ENCODE data around the gene ACAP2. TPM values are rescaled to one million over a fixed set of nuclear protein-coding genes. Genes with fewer than 3 reads are reported as not detected.

ACAP2 gene
- total RNA-seq, 1 donor from 2014 or later: 49.7 TPM

GRCh38 chr3:195458316-195458717, 15.5 kb upstream of the ACAP2 start:
- peak overlapping the region; percentile 36 for H3K27ac Mint-ChIP-seq
- H3K4me1 Mint-ChIP-seq: peaks cover 22% of the 10 kb centered on the region
- H3K9me3 Mint-ChIP-seq: peaks cover 6% of the 10 kb centered on the region
- no peak for TF ChIP-seq CTCF (IDR thresholded peaks at IDR 0.05; ENCODE audit: unreplicated experiment)
- no peak overlapping the region for H3K4me3 Mint-ChIP-seq
- no peaks in the 10 kb centered on the region for H3K27me3 Mint-ChIP-seq (ENCODE audit: low read depth)
- H3K36me3 Mint-ChIP-seq: no peaks in the 10 kb centered on the region
- no peak for DNase-seq (ENCODE audit: low spot score in 2 of 2, unreplicated experiment in 2 of 2)

GRCh38 chr3:195455789-195456188, 13.0 kb upstream of the ACAP2 start:
- no peak for DNase-seq (ENCODE audit: low spot score in 2 of 2, unreplicated experiment in 2 of 2)
- no peak overlapping the region for H3K27ac Mint-ChIP-seq
- H3K27me3 Mint-ChIP-seq (ENCODE audit: low read depth): no peaks in the 10 kb centered on the region
- TF ChIP-seq CTCF (IDR thresholded peaks at IDR 0.05; ENCODE audit: unreplicated experiment): no peak
- H3K4me1 Mint-ChIP-seq: peaks cover 19% of the 10 kb centered on the region
- no peaks in the 10 kb centered on the region for H3K36me3 Mint-ChIP-seq
- H3K9me3 Mint-ChIP-seq: peaks cover 6% of the 10 kb centered on the region
- H3K4me3 Mint-ChIP-seq: no peak overlapping the region

GRCh38 chr3:195453236-195453635, 10.4 kb upstream of the ACAP2 start:
- Mint-ChIP-seq H3K27ac (no peak overlapping the region), H3K9me3 (peaks cover 6% of the 10 kb centered on the region), H3K36me3 (no peaks in the 10 kb centered on the region), H3K4me3 (no peak overlapping the region), H3K4me1 (peaks cover 14% of the 10 kb centered on the region), H3K27me3 (ENCODE audit: low read depth) (no peaks in the 10 kb centered on the region)
- TF ChIP-seq CTCF (IDR thresholded peaks at IDR 0.05; ENCODE audit: unreplicated experiment): no peak
- no peak for DNase-seq (ENCODE audit: low spot score in 2 of 2, unreplicated experiment in 2 of 2)

GRCh38 chr3:195451373-195452015, 8.7 kb upstream of the ACAP2 start:
- Mint-ChIP-seq H3K4me1 (peaks cover 11% of the 10 kb centered on the region), H3K4me3 (no peak overlapping the region), H3K27ac (peak overlapping the region; percentile 55), H3K27me3 (ENCODE audit: low read depth) (no peaks in the 10 kb centered on the region), H3K36me3 (no peaks in the 10 kb centered on the region), H3K9me3 (peaks cover 6% of the 10 kb centered on the region)
- no peak for TF ChIP-seq CTCF (IDR thresholded peaks at IDR 0.05; ENCODE audit: unreplicated experiment)
- no peak for DNase-seq (ENCODE audit: low spot score in 2 of 2, unreplicated experiment in 2 of 2)

GRCh38 chr3:195450731-195451229, 8.0 kb upstream of the ACAP2 start:
- no peak for TF ChIP-seq CTCF (IDR thresholded peaks at IDR 0.05; ENCODE audit: unreplicated experiment)
- H3K36me3 Mint-ChIP-seq: no peaks in the 10 kb centered on the region
- H3K27ac Mint-ChIP-seq: peak overlapping the region; percentile 55
- H3K9me3 Mint-ChIP-seq: peaks cover 6% of the 10 kb centered on the region
- H3K4me1 Mint-ChIP-seq: peaks cover 11% of the 10 kb centered on the region
- no peaks in the 10 kb centered on the region for H3K27me3 Mint-ChIP-seq (ENCODE audit: low read depth)
- no peak overlapping the region for H3K4me3 Mint-ChIP-seq
- no peak for DNase-seq (ENCODE audit: low spot score in 2 of 2, unreplicated experiment in 2 of 2)
